8988T (cell line): ENCODE results near the gene SUMF2.
"Not testable (repeated sequence)": the region's sequence is repeated elsewhere in the genome, so short reads cannot be mapped to it uniquely, and the experiment has no call there.

Source experiments
- DNase-seq: peaks from one replicate; pipeline ENCODE4 v3.0.0; 2011

SUMF2 gene

DNA sequence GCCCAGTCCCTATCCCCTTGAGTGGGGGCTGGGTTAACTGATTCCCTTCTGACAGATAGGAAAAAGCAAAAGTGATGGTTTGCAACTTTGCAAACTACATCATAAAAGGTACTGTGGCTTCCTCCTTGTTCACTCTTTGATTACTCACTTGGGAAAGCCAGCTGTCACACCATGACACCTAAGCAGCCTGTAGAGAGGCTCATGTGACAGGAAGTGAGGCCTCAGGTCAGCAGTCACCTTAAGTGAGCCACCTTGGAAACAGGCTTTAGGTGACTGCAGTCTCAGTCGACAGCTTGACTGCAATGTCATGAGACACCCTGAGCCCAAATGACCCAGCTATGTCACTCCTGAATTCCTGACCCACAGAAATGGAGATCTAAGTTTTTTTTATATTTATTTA, 46.5 kb downstream of the SUMF2 start:
- DNase-seq: no peak

DNA sequence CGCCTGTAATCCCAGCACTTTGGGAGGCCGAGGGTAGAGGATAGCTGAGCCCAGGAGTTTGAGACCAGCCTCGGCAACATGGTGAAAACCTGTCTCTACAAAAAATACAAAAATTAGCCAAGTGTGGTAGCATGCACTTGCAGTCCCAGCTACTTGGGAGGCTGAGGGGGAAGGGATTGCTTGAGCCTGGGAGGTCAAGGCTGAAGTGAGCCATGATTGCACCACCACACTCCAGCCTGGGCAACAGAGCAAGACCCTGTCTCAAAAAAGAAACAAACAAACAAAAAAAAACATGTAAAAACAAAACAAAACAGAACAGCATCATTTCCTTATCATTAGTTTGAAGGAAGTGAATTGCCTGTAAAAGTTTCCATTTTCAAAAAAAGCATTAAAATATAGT, 48.2 kb downstream of the SUMF2 start:
- not testable (repeated sequence) for DNase-seq

DNA sequence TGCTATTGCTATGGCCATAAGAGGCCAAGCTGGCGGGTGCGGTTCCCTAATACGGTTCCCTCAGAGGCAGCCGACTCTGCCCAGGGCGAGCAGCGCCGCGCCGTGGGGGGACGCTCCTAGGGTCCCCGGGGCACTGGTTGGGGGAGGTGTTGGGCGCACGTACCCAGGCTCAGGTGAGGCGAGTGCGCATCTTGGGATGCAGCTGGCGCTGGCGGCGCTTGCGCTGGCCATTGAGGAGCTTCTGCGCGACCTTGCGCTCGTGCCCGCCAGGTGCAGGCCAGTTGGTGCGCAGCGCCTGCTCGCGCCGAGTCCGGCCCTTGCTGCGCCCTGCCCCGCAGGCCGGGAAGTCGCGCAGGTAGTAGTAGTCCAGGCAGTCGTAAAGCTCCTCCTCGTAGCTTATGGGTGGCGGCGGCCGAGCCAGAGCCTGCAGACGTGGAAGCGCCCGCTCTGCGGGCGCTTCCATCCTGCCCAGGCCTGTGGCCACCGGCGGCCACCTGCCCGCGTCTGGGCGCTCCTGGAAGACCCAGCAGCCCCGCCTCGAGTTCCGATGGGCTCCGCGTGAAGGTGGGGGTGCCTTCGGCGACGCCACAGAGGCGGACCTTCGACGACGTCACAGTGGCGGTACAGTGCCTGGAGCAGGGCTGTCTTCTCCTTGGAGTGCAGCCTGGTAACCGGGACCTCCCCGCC, 51.9 kb downstream of the SUMF2 start, which contains the start of gene NUPR2:
Gene NUPR2, minus strand, starts transcription at position 566 of the 687 bp plus-strand sequence. Its CDS starts 103 bp downstream, at position 463.
- DNase-seq: no peak

DNA sequence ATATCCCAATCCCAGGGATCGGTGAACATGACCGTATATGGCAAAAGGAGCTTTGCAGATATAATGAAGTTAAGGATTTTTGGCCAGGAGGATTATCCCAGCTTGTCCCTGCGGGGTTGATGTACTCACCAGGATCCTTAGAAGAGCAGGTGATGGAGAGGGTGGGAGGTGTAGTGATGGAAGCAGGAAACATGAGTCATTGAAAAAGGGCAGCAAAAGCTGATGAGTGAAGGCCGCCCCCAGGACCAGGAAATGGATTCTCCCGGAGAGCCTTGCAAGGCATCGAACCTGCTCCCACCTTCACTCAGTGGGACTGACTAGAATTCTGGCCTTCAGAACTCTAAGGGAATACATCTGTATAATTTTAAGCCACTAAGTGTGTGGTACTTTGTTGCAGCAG, 57.4 kb downstream of the SUMF2 start:
- DNase-seq: no peak

DNA sequence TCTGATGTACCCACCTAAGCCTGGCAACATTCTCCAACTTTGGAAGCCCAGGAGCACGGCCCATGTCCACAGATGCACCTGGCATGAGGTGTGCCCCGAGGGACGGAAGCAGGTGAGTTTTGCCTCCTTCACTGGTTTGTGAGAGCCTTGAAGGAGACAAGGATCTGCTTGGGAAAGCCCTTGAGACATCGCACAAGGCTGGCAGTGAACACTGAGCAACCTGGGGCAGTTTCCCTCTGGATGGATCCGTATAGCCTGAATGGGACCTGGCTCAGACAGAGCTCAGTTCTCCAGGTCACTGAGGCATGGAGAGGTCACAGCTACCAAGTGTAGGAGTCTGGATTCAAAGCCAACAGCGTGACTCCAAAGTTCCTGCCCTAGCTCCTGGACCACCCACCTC, 60.9 kb downstream of the SUMF2 start:
- no peak for DNase-seq

DNA sequence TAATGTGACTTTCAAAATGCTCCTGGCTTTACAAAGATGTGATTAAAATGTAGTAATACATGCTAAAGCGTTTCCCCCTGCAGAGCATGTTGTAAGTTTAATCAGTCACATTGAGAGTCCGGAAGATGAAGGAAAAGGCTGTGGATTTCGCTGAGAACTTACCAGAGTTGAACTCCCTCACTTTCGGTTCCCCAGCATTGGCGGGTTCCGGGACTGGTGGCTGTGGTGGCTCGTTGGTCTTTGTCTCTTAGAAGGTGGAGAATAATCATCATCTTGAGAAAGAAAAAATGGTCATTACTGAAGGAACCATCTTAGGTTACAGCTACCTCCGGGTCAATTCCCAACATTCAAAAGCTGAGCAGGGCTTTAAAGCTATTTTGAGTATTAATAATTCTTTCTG, 61.7 kb downstream of the SUMF2 start:
- DNase-seq: no peak

DNA sequence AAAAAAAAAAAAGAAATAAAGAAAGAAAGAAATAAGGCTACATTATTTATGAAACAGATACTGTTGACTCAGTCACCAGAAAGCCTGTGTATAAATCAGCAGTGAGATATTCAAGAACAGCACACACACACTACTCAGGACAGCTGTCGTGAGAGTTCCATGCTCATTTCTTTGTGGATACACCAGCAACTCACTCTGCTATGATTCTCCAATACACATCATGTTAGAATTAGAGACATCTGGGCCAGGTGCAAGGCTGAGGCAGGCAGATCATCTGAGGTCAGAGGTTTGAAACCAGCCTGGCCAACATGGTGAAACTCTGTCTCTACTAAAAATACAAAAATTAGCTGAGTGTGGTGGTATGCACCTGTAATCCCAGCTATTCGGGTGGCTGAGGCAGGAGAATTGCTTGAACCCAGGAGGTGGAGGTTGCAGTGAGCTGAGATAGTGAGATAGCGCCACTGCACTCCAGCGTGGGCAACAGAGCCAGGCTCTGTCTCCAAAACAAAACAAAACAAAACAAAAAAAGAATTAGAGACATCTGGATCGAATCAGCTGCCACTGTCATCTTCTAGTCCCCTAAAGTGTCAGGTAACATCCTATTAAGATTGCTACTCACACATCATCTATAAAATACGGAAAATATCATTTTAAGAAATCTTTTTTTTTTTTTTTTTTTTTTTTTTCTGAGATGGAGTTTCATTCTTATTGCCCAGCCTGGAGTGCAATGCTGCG, 63.3 kb downstream of the SUMF2 start:
- no peak for DNase-seq
